SK-N-MC (cell line): ENCODE results near the gene APOBEC3H.

Source experiments
- DNase-seq: peaks from one replicate; pipeline ENCODE4 v3.0.0-alpha.2; 2011; ENCODE audit warnings: low read depth, low spot score
- H3K27ac ChIP-seq: fragments of 200-600 bp; sonication (generic); 2 replicates; pipeline ENCODE4 v1.5.1; 2016; ENCODE audit warnings: mixed run types
- H3K36me3 ChIP-seq: fragments of 200-600 bp; sonication (generic); 2 replicates; pipeline ENCODE4 v1.6.1; 2017; ENCODE audit warnings: antibody characterized with exemption, low read length, mixed read lengths; ENCODE audit not compliant: insufficient read depth
- H3K4me3 ChIP-seq: fragments of 200-600 bp; sonication (generic); 2 replicates; pipeline ENCODE4 v1.5.1; 2016
- H3K9ac ChIP-seq: fragments of 200-600 bp; sonication (generic); 2 replicates; pipeline ENCODE4 v1.8.0; 2017; ENCODE audit warnings: mixed run types, mixed read lengths; ENCODE audit not compliant: insufficient read length
- H3K9me3 ChIP-seq: fragments of 200-600 bp; sonication (generic); 2 replicates; pipeline ENCODE4 v1.6.1; 2017; ENCODE audit warnings: low read depth, mild to moderate bottlenecking, antibody characterized with exemption, low read length, moderate library complexity, mixed read lengths
- EZH2 ChIP-seq: fragments of 200-600 bp; sonication (generic); IDR thresholded peaks from one replicate; pipeline ENCODE4 v1.6.1; 2017; ENCODE audit warnings: antibody characterized with exemption
- FOXP2 ChIP-seq: optimal IDR thresholded peaks from 2 replicates; pipeline ENCODE3; 2011; ENCODE audit warnings: mild to moderate bottlenecking, moderate library complexity; ENCODE audit not compliant: insufficient read depth; ENCODE audit errors: extremely low read length, control extremely low read depth
- POLR2AphosphoS5 ChIP-seq: IDR thresholded peaks from 2 replicates; pipeline ENCODE4 v1.6.1; 2012; ENCODE audit warnings: mild to moderate bottlenecking, low read depth, low read length, borderline replicate concordance

The APOBEC3H gene

GRCh38 chr22:39080052-39080762 is 16.8 kb upstream of the APOBEC3H start:
- no peak overlapping the region for H3K27ac ChIP-seq
- H3K4me3 ChIP-seq: no peak overlapping the region
- no peak for TF ChIP-seq POLR2AphosphoS5
- no peak for DNase-seq
- no peaks in the 10 kb centered on the region for H3K9me3 ChIP-seq
- H3K9ac ChIP-seq: no peak overlapping the region
- no peaks in the 10 kb centered on the region for H3K36me3 ChIP-seq

GRCh38 chr22:39081016-39081415 is 16.0 kb upstream of the APOBEC3H start:
- H3K9ac ChIP-seq: no peak overlapping the region
- no peak for DNase-seq
- H3K9me3 ChIP-seq: no peaks in the 10 kb centered on the region
- no peaks in the 10 kb centered on the region for H3K36me3 ChIP-seq
- no peak overlapping the region for H3K4me3 ChIP-seq
- no peak for TF ChIP-seq FOXP2
- no peak overlapping the region for H3K27ac ChIP-seq

- TF ChIP-seq EZH2 (no peak), POLR2AphosphoS5 (no peak), FOXP2 (no peak)
- H3K4me3 ChIP-seq: no peak overlapping the region
- no peaks in the 10 kb centered on the region for H3K36me3 ChIP-seq
- H3K9me3 ChIP-seq: no peaks in the 10 kb centered on the region
- no peak overlapping the region for H3K9ac ChIP-seq
- no peak overlapping the region for H3K27ac ChIP-seq
- DNase-seq: no peak
These were observed 15.4 kb upstream of the APOBEC3H start for GRCh38 chr22:39081598-39081997.

- Histone ChIP-seq H3K9me3 (no peaks in the 10 kb centered on the region), H3K27ac (no peak overlapping the region), H3K9ac (no peak overlapping the region), H3K4me3 (no peak overlapping the region), H3K36me3 (no peaks in the 10 kb centered on the region)
- TF ChIP-seq FOXP2 (no peak), EZH2 (no peak), POLR2AphosphoS5 (no peak)
- DNase-seq: no peak
These were observed 13.6 kb upstream of the APOBEC3H start for GRCh38 chr22:39083212-39084165.

GRCh38 chr22:39084666-39085065 is 12.4 kb upstream of the APOBEC3H start:
- no peak for TF ChIP-seq EZH2
- no peak for TF ChIP-seq POLR2AphosphoS5
- no peak for DNase-seq

GRCh38 chr22:39087098-39087497 is 9.9 kb upstream of the APOBEC3H start:
- no peak overlapping the region for H3K27ac ChIP-seq
- no peaks in the 10 kb centered on the region for H3K9me3 ChIP-seq
- H3K36me3 ChIP-seq: no peaks in the 10 kb centered on the region
- no peak for DNase-seq
- H3K9ac ChIP-seq: no peak overlapping the region
- TF ChIP-seq POLR2AphosphoS5 (no peak), EZH2 (no peak), FOXP2 (no peak)
- no peak overlapping the region for H3K4me3 ChIP-seq

More at GRCh38 chr22:39084666-39085065, 12.4 kb upstream of the APOBEC3H start:
- Histone ChIP-seq H3K36me3 (no peaks in the 10 kb centered on the region), H3K4me3 (no peak overlapping the region), H3K9ac (no peak overlapping the region), H3K27ac (no peak overlapping the region), H3K9me3 (no peaks in the 10 kb centered on the region)

GRCh38 chr22:39087881-39088684 is 9.0 kb upstream of the APOBEC3H start:
- Histone ChIP-seq H3K9me3 (no peaks in the 10 kb centered on the region), H3K27ac (no peak overlapping the region), H3K36me3 (no peaks in the 10 kb centered on the region), H3K9ac (no peak overlapping the region), H3K4me3 (no peak overlapping the region)
- no peak for DNase-seq
- TF ChIP-seq FOXP2: no peak
- TF ChIP-seq POLR2AphosphoS5: no peak
- no peak for TF ChIP-seq EZH2

- no peak overlapping the region for H3K27ac ChIP-seq
These were observed 8.4 kb upstream of the APOBEC3H start for GRCh38 chr22:39088685-39089032.

More at GRCh38 chr22:39088685-39089032, 8.4 kb upstream of the APOBEC3H start:
- DNase-seq: no peak
- Histone ChIP-seq H3K9me3 (no peaks in the 10 kb centered on the region), H3K4me3 (no peak overlapping the region), H3K9ac (no peak overlapping the region), H3K36me3 (no peaks in the 10 kb centered on the region)
- TF ChIP-seq POLR2AphosphoS5: no peak
- no peak for TF ChIP-seq FOXP2
- no peak for TF ChIP-seq EZH2
